Hepatocyte (in vitro differentiated cells): ENCODE measurements around the gene IGFBPL1. TPM values are rescaled to one million over a fixed set of nuclear protein-coding genes. Genes with fewer than 3 reads are reported as not detected.

Experiments
- DNase-seq: peaks from one replicate; pipeline ENCODE4 v3.0.0-alpha.2; 2016; ENCODE audit warnings: low spot score
- H2AFZ ChIP-seq: fragments of 200-600 bp; sonication (generic); 2 replicates; pipeline ENCODE4 v1.6.0; 2016; ENCODE audit warnings: antibody characterized with exemption, mild to moderate bottlenecking
- H3K27ac ChIP-seq: fragments of 200-600 bp; sonication (generic); 2 replicates; pipeline ENCODE4 v1.5.1; 2016; ENCODE audit warnings: mild to moderate bottlenecking
- H3K27me3 ChIP-seq: fragments of 200-600 bp; sonication (generic); 2 replicates; pipeline ENCODE4 v1.6.1; 2016
- H3K36me3 ChIP-seq: fragments of 200-600 bp; sonication (generic); replicated peaks from 2 replicates; pipeline ENCODE4 v1.5.1; 2016; ENCODE audit warnings: low read depth; ENCODE audit not compliant: insufficient read depth
- H3K4me1 ChIP-seq: fragments of 200-600 bp; sonication (generic); 2 replicates; pipeline ENCODE4 v1.5.1; 2016; ENCODE audit warnings: mild to moderate bottlenecking, moderate library complexity; ENCODE audit not compliant: insufficient read depth
- H3K4me2 ChIP-seq: fragments of 200-600 bp; sonication (generic); 2 replicates; pipeline ENCODE4 v1.6.0; 2016
- H3K4me3 ChIP-seq: fragments of 200-600 bp; sonication (generic); 2 replicates; pipeline ENCODE4 v1.5.1; 2016; ENCODE audit warnings: mild to moderate bottlenecking
- H3K79me2 ChIP-seq: fragments of 200-600 bp; sonication (generic); 2 replicates; pipeline ENCODE4 v1.6.0; 2017; ENCODE audit warnings: mild to moderate bottlenecking
- H3K9me2 ChIP-seq: fragments of 200-600 bp; sonication (generic); replicated peaks from 2 replicates; pipeline ENCODE4 v1.6.0; 2017; ENCODE audit warnings: mild to moderate bottlenecking; ENCODE audit not compliant: insufficient read depth
- H3K9me3 ChIP-seq: fragments of 200-600 bp; sonication (generic); 2 replicates; pipeline ENCODE4 v1.5.1; 2016; ENCODE audit warnings: low read depth, mild to moderate bottlenecking
- H4K20me1 ChIP-seq: fragments of 200-600 bp; sonication (generic); 2 replicates; pipeline ENCODE4 v1.6.0; 2016; ENCODE audit warnings: mild to moderate bottlenecking; ENCODE audit not compliant: insufficient read depth, poor library complexity, severe bottlenecking
- EZH2 ChIP-seq: fragments of 200-600 bp; sonication (generic); IDR thresholded peaks from 2 replicates; pipeline ENCODE4 v1.6.1; 2016; ENCODE audit warnings: antibody characterized with exemption, mild to moderate bottlenecking, borderline replicate concordance
- EZH2phosphoT487 ChIP-seq: fragments of 200-600 bp; sonication (generic); IDR thresholded peaks from one replicate; pipeline ENCODE4 v1.6.1; 2018; ENCODE audit warnings: antibody characterized with exemption, mild to moderate bottlenecking, low read depth, moderate library complexity; ENCODE audit not compliant: unreplicated experiment, severe bottlenecking
- WGBS: methylation state at CpG from one replicate; pipeline ENCODE4 v1.1.6; 2016; ENCODE audit warnings: low lambda C conversion rate; ENCODE audit errors: missing lambda C conversion rate; 5-methylcytosine and 5-hydroxymethylcytosine counted together
- polyA plus RNA-seq: library from polyadenylated mRNA; unstranded; fragments of >200 nt; fragmentation: Nextera tagmentation; extraction: Ambion mirVana; gene quantifications from 2 replicates; pipeline ENCODE4 v1.2.1, GENCODE V29; 2016
- total RNA-seq: library from RNA; depleted of rRNA; stranded (reverse); fragments of >200 nt; gene quantifications from 2 replicates; pipeline ENCODE4 v1.2.3, GENCODE V29; 2014
- TF ChIP-seq, protein P1 (sequence below): fragments of 200-600 bp; sonication (generic); IDR thresholded peaks from 2 replicates; pipeline ENCODE4 v1.5.1; 2016; ENCODE audit warnings: antibody characterized with exemption, mild to moderate bottlenecking; ENCODE audit not compliant: poor library complexity

The IGFBPL1 gene
- total and polyA plus RNA-seq, 2 experiments from 2014 or later, result 2.5 to 9.8 TPM

DNA sequence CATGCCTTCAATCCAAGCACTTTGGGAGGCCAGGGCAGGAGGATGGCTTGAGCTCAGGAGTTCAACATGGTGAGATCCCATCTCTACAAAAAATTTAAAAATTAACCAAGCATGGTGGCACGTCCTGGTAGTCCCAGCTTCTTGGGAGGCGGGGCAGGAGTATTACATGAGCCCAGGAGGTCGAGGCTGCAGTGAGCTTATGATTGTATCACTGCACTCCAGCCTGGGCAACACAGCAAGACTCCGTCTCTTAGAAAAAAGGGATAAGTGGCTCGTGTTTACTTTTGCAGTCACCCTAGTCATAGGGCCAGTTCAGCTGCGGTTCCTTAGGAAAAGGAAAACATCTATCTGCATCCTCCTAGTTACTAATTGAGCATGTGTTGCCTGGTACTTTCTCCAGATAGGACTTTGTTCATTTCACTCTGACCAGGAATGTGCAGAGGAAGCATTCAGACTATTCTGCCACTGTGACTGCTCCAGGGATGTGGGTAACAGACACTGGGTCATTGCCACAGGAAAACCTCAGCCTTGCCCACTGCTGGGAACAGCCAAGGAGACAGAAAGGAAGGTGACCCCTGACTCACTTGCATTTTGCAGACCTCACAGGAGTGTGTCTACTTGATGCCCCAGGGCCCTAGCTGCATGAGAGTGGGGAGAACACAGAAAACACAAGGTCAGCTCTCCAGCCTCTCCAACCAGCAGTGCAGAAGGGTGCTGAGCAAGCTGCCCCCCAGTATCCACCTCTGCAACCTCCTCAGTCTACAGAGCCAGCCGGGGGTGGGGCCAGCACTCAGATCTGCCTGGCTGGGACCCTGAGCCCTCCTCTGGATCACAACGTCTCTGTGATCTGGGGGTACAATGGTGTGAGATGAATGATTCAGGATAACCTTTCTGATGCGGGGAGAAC is 65.6 kb downstream of the IGFBPL1 start:
- H3K9me3 ChIP-seq, result no peaks in the 10 kb centered on the region
- no peaks in the 10 kb centered on the region for H3K9me2 ChIP-seq
- H3K4me2 ChIP-seq, result no peak overlapping the region
- H3K4me1 ChIP-seq, result peaks cover 5% of the 10 kb centered on the region
- TF ChIP-seq EZH2, result no peak
- TF ChIP-seq, protein P1, sequence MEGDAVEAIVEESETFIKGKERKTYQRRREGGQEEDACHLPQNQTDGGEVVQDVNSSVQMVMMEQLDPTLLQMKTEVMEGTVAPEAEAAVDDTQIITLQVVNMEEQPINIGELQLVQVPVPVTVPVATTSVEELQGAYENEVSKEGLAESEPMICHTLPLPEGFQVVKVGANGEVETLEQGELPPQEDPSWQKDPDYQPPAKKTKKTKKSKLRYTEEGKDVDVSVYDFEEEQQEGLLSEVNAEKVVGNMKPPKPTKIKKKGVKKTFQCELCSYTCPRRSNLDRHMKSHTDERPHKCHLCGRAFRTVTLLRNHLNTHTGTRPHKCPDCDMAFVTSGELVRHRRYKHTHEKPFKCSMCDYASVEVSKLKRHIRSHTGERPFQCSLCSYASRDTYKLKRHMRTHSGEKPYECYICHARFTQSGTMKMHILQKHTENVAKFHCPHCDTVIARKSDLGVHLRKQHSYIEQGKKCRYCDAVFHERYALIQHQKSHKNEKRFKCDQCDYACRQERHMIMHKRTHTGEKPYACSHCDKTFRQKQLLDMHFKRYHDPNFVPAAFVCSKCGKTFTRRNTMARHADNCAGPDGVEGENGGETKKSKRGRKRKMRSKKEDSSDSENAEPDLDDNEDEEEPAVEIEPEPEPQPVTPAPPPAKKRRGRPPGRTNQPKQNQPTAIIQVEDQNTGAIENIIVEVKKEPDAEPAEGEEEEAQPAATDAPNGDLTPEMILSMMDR, result no peak
- TF ChIP-seq EZH2phosphoT487, result no peak
- H4K20me1 ChIP-seq, result no peaks in the 10 kb centered on the region
- no peak overlapping the region for H3K27ac ChIP-seq
- DNase-seq, result peak; percentile 56
- H3K79me2 ChIP-seq, result no peaks in the 10 kb centered on the region
- no peaks in the 10 kb centered on the region for H3K36me3 ChIP-seq
- 67% methylated on average over 9 of the region's 9 CpGs for WGBS
- no peak overlapping the region for H3K4me3 ChIP-seq
- no peak overlapping the region for H2AFZ ChIP-seq
- H3K27me3 ChIP-seq, result no peaks in the 10 kb centered on the region

DNA sequence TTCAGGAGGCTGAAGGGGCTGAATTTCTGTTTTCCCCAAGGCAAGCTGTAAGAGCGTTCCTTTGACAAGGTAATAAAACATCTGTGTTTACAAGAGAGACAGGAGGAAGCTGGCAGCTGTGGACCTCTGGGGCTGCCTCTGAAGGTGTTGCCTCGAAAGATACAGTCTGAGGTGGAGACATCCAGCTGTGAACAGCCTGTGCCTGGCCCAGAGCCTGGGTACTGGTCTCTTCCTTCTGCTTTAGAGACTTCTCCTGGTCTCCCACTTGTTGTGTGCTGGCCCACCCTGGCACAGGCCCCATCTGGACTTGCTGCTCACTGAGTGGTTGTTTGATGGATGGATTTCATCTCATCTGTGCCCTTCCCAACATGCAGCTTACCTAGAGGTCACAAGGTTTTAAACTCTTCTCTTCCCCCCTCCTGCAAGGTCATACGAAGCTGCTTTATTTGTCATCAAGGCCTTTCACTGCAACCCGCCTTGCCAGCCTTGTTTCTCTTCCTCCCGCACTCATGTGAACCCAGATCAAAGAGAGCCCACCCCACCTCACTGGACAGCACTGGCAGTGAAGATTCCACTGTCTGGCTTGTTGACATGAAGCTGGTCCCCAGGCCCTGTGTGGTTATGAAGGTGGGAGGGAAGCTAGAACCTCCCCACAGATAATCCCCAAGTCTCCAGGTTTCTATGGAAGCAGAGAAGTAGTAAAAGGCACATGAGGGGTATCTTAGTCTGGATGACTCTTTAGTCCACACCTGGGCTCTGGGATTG is 66.7 kb downstream of the IGFBPL1 start:
- H4K20me1 ChIP-seq, result no peaks in the 10 kb centered on the region
- no peaks in the 10 kb centered on the region for H3K27me3 ChIP-seq
- 74% methylated on average over 5 of the region's 5 CpGs for WGBS
- H3K27ac ChIP-seq, result no peak overlapping the region
- TF ChIP-seq, protein P1, result no peak
- TF ChIP-seq EZH2 (no peak), EZH2phosphoT487 (no peak)
- H2AFZ ChIP-seq, result no peak overlapping the region
- no peaks in the 10 kb centered on the region for H3K9me2 ChIP-seq
- no peaks in the 10 kb centered on the region for H3K79me2 ChIP-seq
- no peak for DNase-seq
- H3K4me3 ChIP-seq, result no peak overlapping the region
- no peak overlapping the region for H3K4me2 ChIP-seq
- no peaks in the 10 kb centered on the region for H3K36me3 ChIP-seq
- no peaks in the 10 kb centered on the region for H3K9me3 ChIP-seq
- H3K4me1 ChIP-seq, result peaks cover 6% of the 10 kb centered on the region

GRCh38 chr9:38356851-38357250 is 67.4 kb downstream of the IGFBPL1 start:
- Histone ChIP-seq H3K4me1 (peaks cover 12% of the 10 kb centered on the region), H3K27me3 (no peaks in the 10 kb centered on the region), H3K9me2 (no peaks in the 10 kb centered on the region), H3K36me3 (no peaks in the 10 kb centered on the region), H3K4me2 (no peak overlapping the region), H4K20me1 (no peaks in the 10 kb centered on the region), H2AFZ (no peak overlapping the region), H3K27ac (no peak overlapping the region), H3K4me3 (no peak overlapping the region), H3K9me3 (no peaks in the 10 kb centered on the region), H3K79me2 (no peaks in the 10 kb centered on the region)
- no peak for DNase-seq
- WGBS, result 86% methylated on average over 5 of the region's 5 CpGs
- TF ChIP-seq, protein P1, result no peak
- no peak for TF ChIP-seq EZH2phosphoT487
- TF ChIP-seq EZH2, result no peak

Other genes starting within 250 kb of the IGFBPL1 start
- 40.5 and 45.8 TPM in 2 replicates for gene ALDH1B1, start 31.8 kb downstream of the IGFBPL1 start, total RNA-seq
- gene ALDH1B1, start 31.8 kb downstream of the IGFBPL1 start, polyA plus RNA-seq, result 21.5 and 30.9 TPM in 2 replicates
- gene ANKRD18A, start 196.1 kb upstream of the IGFBPL1 start, total RNA-seq, result 0.08 and 0.53 TPM in 2 replicates
- 0.36 and 0.59 TPM in 2 replicates for gene ANKRD18A, start 196.1 kb upstream of the IGFBPL1 start, polyA plus RNA-seq